BLaER1 treated with 17β-estradiol and CSF1 and Interleukin-3, amounts not matched to agents 10 nM and 100 nM (cell line): Measurements from ENCODE around the gene SLC25A45.

Source experiments
- H3K27ac ChIP-seq, 11 experiments: shearing (Covaris generic); formaldehyde crosslinking; 2 replicates each; pipeline ENCODE4 v1.8.1; 2022
- H3K27me3 ChIP-seq, 11 experiments: shearing (Covaris generic); formaldehyde crosslinking; 2 replicates each; pipeline ENCODE4 v1.8.1; 2022
- H3K36me3 ChIP-seq, 11 experiments: shearing (Covaris generic); formaldehyde crosslinking; 2 replicates each; pipeline ENCODE4 v1.8.1; 2022
- H3K4me1 ChIP-seq, 10 experiments: shearing (Covaris generic); formaldehyde crosslinking; 2 replicates each; pipeline ENCODE4 v1.8.1; 2022
- H3K4me2 ChIP-seq, 11 experiments: shearing (Covaris generic); formaldehyde crosslinking; 2 replicates each; pipeline ENCODE4 v1.8.1; 2022
- H3K4me3 ChIP-seq, 10 experiments: shearing (Covaris generic); formaldehyde crosslinking; 2 replicates each; pipeline ENCODE4 v1.8.1; 2022
- H3K9ac ChIP-seq, 11 experiments: shearing (Covaris generic); formaldehyde crosslinking; 2 replicates each; pipeline ENCODE4 v1.8.1; 2022
- H3K9me3 ChIP-seq, 11 experiments: shearing (Covaris generic); formaldehyde crosslinking; replicated peaks in 1 of 11; 2 replicates each; pipeline ENCODE4 v1.8.1; 2022
- H4K20me1 ChIP-seq, 11 experiments: shearing (Covaris generic); formaldehyde crosslinking; 2 replicates each; pipeline ENCODE4 v1.8.1; 2022
- Cebpa-rat ChIP-seq, 11 experiments: shearing (Covaris generic); IDR thresholded peaks; 2 replicates each; pipeline ENCODE4 v1.8.1; 2022

SLC25A45 gene

GRCh38 chr11:65373839-65374580, 8.4 kb downstream of the SLC25A45 start:
- no peak for TF ChIP-seq Cebpa-rat (IDR thresholded peaks at IDR 0.05)
- H3K27me3 ChIP-seq = no peaks in the 10 kb centered on the region
- H3K4me2 ChIP-seq = no peak overlapping the region
- no peaks in the 10 kb centered on the region for H4K20me1 ChIP-seq
- H3K9me3 ChIP-seq = no peaks in the 10 kb centered on the region
- no peaks in the 10 kb centered on the region for H3K36me3 ChIP-seq
- no peak overlapping the region for H3K4me3 ChIP-seq
- no peak overlapping the region for H3K27ac ChIP-seq
- peaks cover 34 to 60% (median 49%) of the 10 kb centered on the region in 10 experiments for H3K4me1 ChIP-seq
- H3K9ac ChIP-seq = no peak overlapping the region

DNA sequence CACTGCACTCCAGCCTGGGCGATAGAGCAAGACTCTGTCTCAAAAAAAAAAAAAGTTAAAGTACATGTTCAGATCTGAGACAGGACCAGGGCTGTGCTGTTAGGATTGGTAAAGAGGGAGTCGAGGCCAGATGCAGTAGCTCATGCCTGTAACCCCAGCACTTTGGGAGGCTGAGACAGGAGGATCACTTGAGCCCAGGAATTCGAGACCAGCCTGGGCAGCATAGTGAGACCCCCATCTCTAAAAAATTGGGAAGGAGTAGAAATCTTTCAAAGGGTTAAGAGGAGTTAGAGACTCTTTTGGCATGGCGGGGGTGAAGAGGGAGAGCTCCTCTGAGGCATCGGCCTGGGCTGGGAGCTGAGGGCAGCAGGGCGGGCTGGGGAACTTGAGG, 11.8 kb downstream of the SLC25A45 start:
- H3K4me2 ChIP-seq = peak overlapping the region; percentile 33 to 75 (median 55); a peak in 21 of 22 replicates
- no peaks in the 10 kb centered on the region for H4K20me1 ChIP-seq

DNA sequence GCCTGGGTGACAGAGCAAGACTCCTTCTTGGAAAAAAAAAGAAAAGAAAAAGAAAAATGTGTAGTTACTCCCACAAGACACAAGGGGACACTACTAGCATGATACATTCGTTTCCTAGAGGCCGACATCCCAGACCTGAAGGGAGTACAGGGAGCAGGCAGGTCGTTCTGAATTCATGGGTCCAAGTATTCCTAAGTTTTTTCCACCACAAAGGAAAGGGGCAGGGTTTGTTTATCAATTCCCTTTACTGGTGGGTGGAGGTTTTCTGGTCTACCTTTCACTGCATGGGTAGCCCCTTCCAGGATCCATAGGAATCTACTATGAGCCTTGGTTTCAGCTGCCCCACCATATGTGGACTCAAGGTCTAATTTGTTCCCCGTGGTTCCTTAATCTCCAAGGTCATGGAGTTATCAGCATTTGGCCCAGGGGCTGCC, 16.1 kb downstream of the SLC25A45 start:
- peak overlapping the region in 3 of 11 experiments; percentile 6 to 62 (median 56); a peak in 4 of 22 replicates for H3K4me2 ChIP-seq
- no peak overlapping the region for H3K27ac ChIP-seq
- H3K9ac ChIP-seq = peak overlapping the region in 2 of 11 experiments; percentile 6 to 26; a peak in 1 of 22 replicates
- H3K4me3 ChIP-seq = no peak overlapping the region
- H3K27me3 ChIP-seq = no peaks in the 10 kb centered on the region
- no peaks in the 10 kb centered on the region for H4K20me1 ChIP-seq
- no peaks in the 10 kb centered on the region for H3K9me3 ChIP-seq
- TF ChIP-seq Cebpa-rat (IDR thresholded peaks at IDR 0.05) = no peak
- no peaks in the 10 kb centered on the region for H3K36me3 ChIP-seq
- H3K4me1 ChIP-seq = peaks cover 17 to 50% (median 33%) of the 10 kb centered on the region in 10 experiments

More for the DNA sequence above, 11.8 kb downstream of the SLC25A45 start:
- H3K27ac ChIP-seq = peak overlapping the region in 10 of 11 experiments; percentile 13 to 77 (median 37); a peak in 14 of 22 replicates
- no peaks in the 10 kb centered on the region for H3K9me3 ChIP-seq
- peak overlapping the region in 4 of 11 experiments; percentile 3 to 66 (median 33); a peak in 4 of 22 replicates for H3K9ac ChIP-seq
- H3K27me3 ChIP-seq = no peaks in the 10 kb centered on the region
- no peak for TF ChIP-seq Cebpa-rat (IDR thresholded peaks at IDR 0.05)
- H3K4me1 ChIP-seq = peaks cover 9 to 41% (median 26%) of the 10 kb centered on the region in 10 experiments
- no peak overlapping the region for H3K4me3 ChIP-seq
- no peaks in the 10 kb centered on the region for H3K36me3 ChIP-seq

DNA sequence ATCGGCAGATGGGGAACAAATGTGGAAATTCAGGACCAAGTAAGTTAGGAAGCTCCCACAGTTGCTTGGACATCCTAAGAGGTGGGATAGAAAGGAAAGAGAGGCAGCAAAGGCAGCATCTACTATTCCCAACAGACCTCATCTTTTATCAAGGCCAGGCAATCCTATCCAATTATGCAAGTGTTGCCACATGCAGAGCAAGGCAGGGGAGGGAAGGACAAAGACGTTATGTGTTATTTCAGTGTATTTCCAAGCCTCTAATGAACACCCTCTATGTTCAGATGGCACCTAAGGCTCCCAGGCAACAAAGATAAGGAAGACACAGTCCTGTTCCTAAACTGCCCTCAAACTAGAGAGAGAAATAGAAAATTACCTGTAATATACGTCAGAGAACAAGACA, 18.7 kb downstream of the SLC25A45 start:
- Histone ChIP-seq H3K27me3 (no peaks in the 10 kb centered on the region), H3K9me3 (no peaks in the 10 kb centered on the region)

DNA sequence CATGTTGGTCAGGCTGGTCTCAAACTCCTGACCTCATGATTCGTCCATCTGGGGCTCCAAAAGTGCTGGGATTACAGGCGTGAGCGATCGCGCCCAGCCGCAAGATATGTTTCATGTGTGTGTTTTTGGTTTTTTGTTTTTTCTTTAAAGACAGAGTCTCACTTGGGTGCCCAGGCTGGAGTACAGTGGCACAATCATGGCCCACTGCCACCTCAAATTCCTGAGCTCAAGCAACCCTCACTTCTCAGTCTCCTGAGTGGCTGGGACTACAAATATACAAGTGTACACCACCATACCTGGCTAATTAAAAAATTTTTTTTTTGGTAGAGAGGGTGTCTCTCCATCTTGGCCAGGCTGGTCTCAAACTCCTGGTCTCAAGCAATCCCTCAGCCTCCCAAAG, 19.5 kb downstream of the SLC25A45 start:
- Histone ChIP-seq H3K27me3 (no peaks in the 10 kb centered on the region), H3K4me1 (peaks cover 8 to 36% (median 18%) of the 10 kb centered on the region in 10 experiments; a peak in 19 of 20 replicates), H3K36me3 (no peaks in the 10 kb centered on the region), H4K20me1 (no peaks in the 10 kb centered on the region), H3K4me3 (no peak overlapping the region), H3K9ac (peak overlapping the region in 7 of 11 experiments; percentile 24 to 75 (median 66); a peak in 13 of 22 replicates), H3K4me2 (peak overlapping the region in 10 of 11 experiments; percentile 16 to 79 (median 56); a peak in 18 of 22 replicates), H3K27ac (peak overlapping the region in 8 of 11 experiments; percentile 5 to 88 (median 76); a peak in 14 of 22 replicates), H3K9me3 (no peaks in the 10 kb centered on the region)
- TF ChIP-seq Cebpa-rat (IDR thresholded peaks at IDR 0.05) = no peak

More for the DNA sequence above, 18.7 kb downstream of the SLC25A45 start:
- Histone ChIP-seq H3K4me1 (peaks cover 8 to 36% (median 18%) of the 10 kb centered on the region in 10 experiments; a peak in 19 of 20 replicates), H3K36me3 (no peaks in the 10 kb centered on the region), H3K4me3 (no peak overlapping the region), H3K27ac (peak overlapping the region in 2 of 11 experiments; percentile 85 to 86; a peak in 5 of 22 replicates), H3K9ac (no peak overlapping the region), H4K20me1 (no peaks in the 10 kb centered on the region), H3K4me2 (peak overlapping the region in 2 of 11 experiments; percentile 69 to 74; a peak in 3 of 22 replicates)
- no peak for TF ChIP-seq Cebpa-rat (IDR thresholded peaks at IDR 0.05)

GRCh38 chr11:65362320-65362931, 20.0 kb downstream of the SLC25A45 start:
- Histone ChIP-seq H3K4me3 (no peak overlapping the region), H3K4me1 (peaks cover 8 to 36% (median 18%) of the 10 kb centered on the region in 10 experiments; a peak in 19 of 20 replicates), H3K27me3 (no peaks in the 10 kb centered on the region), H3K36me3 (no peaks in the 10 kb centered on the region), H3K9me3 (no peaks in the 10 kb centered on the region), H3K9ac (peak overlapping the region in 7 of 11 experiments; percentile 24 to 75 (median 66); a peak in 14 of 22 replicates), H4K20me1 (no peaks in the 10 kb centered on the region), H3K4me2 (peak overlapping the region in 10 of 11 experiments; percentile 16 to 79 (median 56); a peak in 19 of 22 replicates), H3K27ac (peak overlapping the region in 8 of 11 experiments; percentile 5 to 88 (median 76); a peak in 16 of 22 replicates)
- TF ChIP-seq Cebpa-rat (IDR thresholded peaks at IDR 0.05) = no peak

DNA sequence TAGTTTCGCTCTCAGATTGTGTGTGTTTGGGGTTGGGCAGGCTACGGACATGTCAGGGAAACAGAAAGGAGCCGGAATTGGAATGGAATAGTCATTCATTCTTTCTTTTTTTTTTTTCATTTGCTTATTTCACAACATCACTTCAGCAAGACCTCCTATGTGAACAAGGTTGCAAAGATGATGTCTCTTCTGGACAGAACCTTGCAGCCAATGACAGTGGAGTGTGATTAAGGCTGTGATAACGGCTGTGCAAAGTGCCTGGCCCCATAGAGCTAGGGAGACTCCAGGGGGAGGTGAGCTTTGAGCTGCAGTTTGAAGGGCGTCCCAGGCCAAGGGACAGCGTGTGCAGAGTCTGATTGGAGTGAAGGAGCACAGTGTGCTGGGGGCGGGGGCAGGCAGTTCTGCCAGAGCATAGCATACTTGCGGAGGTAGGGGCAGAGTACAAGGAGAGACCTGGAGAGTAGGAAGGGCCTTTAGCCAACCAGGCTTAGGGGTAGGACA, 24.5 kb downstream of the SLC25A45 start:
- H3K36me3 ChIP-seq = peaks cover 0 to 8% (median 6%) of the 10 kb centered on the region in 11 experiments; a peak in 8 of 22 replicates
- H3K4me2 ChIP-seq = no peak overlapping the region
- no peaks in the 10 kb centered on the region for H3K27me3 ChIP-seq
- H3K9me3 ChIP-seq = no peaks in the 10 kb centered on the region
- no peak overlapping the region for H3K27ac ChIP-seq
- TF ChIP-seq Cebpa-rat (IDR thresholded peaks at IDR 0.05) = no peak
- H3K4me3 ChIP-seq = no peak overlapping the region
- H4K20me1 ChIP-seq = peaks cover 0 to 25% (median 11%) of the 10 kb centered on the region in 11 experiments; a peak in 13 of 22 replicates
- no peak overlapping the region for H3K9ac ChIP-seq
- peaks cover 24 to 35% (median 31%) of the 10 kb centered on the region in 10 experiments for H3K4me1 ChIP-seq

DNA sequence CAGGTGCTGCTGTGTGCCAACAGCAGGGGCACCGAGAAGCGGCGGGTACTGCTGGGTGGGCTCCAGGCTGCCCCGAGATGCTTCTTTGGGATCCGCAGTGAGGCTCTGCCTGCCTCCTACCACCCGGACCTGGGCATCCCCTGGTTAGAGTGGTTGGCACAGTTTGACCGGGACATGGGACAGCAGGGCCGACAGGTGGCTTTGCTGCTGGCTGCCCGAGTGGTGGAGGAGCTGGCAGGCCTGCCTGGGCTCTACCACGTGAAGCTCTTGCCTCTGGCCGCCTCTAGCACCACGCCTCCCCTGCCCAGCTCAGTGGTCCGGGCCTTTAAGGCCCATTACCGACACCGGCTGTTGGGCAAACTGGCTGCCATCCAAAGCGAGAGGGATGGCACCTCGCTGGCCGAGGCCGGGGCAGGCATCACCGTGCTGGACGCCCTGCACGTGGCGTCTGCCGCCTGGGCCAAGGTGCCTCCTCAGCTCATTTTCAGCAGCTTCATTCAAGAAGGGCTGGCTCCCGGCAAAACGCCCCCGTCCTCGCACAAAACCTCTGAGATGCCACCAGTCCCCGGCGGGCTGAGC, 26.0 kb downstream of the SLC25A45 start:
- H3K4me3 ChIP-seq = no peak overlapping the region
- TF ChIP-seq Cebpa-rat (IDR thresholded peaks at IDR 0.05) = no peak
- no peak overlapping the region for H3K9ac ChIP-seq
- no peaks in the 10 kb centered on the region for H3K27me3 ChIP-seq
- H3K36me3 ChIP-seq = peaks cover 8 to 23% (median 18%) of the 10 kb centered on the region in 11 experiments
- peak overlapping the region in 3 of 11 experiments; percentile 95 to 98 (median 97); a peak in 2 of 22 replicates for H3K4me2 ChIP-seq
- no peaks in the 10 kb centered on the region for H3K9me3 ChIP-seq
- peaks cover 15 to 30% (median 24%) of the 10 kb centered on the region in 10 experiments for H3K4me1 ChIP-seq
- H3K27ac ChIP-seq = no peak overlapping the region
- peaks cover 0 to 37% (median 21%) of the 10 kb centered on the region in 11 experiments; a peak in 13 of 22 replicates for H4K20me1 ChIP-seq
